ENCODE data around the gene SLC36A3.
"Not testable (repeated sequence)": the region's sequence is repeated elsewhere in the genome, so short reads cannot be mapped to it uniquely, and the experiment has no call there.

The SLC36A3 gene

DNA sequence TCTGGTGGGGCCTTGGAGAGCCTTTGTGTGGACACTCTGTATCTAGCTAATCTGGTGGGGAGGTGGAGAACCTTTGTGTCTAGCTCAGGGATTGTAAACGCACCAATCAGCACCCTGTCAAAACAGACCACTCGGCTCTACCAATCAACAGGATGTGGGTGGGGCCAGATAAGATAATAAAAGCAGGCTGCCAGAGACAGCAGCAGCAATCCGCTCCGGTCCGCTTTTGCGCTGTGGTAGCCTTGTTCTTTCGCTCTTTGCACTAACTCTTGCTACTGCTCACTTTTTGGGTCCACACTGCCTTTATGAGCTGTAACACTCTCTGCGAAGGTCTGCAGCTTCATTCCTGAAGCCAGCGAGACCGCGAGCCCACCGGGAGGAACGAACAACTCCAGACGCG is 6.3 kb upstream of the SLC36A3 start:
- H3K36me3 ChIP-seq (ENCODE audit: control insufficient read depth in 5 of 5, insufficient read depth in 5 of 5, low read length in 5 of 5); H3K27me3 ChIP-seq (ENCODE audit: control insufficient read depth in 5 of 5, insufficient read depth in 4 of 5, low read length in 5 of 5): not testable (repeated sequence)

DNA sequence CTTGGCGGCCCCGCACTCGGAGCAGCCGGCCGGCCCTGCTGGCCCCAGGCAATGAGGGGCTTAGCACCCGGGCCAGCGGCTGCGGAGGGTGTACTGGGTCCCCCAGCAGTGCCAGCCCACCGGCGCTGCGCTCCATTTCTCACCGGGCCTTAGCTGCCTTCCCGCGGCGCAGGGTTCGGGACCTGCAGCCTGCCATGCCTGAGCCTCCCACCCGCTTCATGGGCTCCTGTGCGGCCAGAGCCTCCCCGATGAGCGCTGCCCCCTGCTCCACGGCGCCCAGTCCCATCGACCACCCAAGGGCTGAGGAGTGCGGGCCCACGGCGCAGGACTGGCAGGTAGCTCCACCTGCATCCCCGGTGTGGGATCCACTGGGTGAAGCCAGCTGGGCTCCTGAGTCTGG is 5.7 kb upstream of the SLC36A3 start:
- H3K36me3 ChIP-seq (ENCODE audit: control insufficient read depth in 5 of 5, insufficient read depth in 5 of 5, low read length in 5 of 5); H3K4me1 ChIP-seq (ENCODE audit: control insufficient read depth in 5 of 5, insufficient read depth in 5 of 5, low read length in 5 of 5); H3K27me3 ChIP-seq (ENCODE audit: control insufficient read depth in 5 of 5, insufficient read depth in 4 of 5, low read length in 5 of 5); H3K4me3 ChIP-seq (ENCODE audit: low read depth in 1 of 5, low read length in 5 of 5); H3K27ac ChIP-seq (ENCODE audit: low read depth, low read length); H3K9me3 ChIP-seq (ENCODE audit: control insufficient read depth in 5 of 5, low read length in 5 of 5); H3K9ac ChIP-seq (ENCODE audit: low read length in 5 of 5): not testable (repeated sequence)

More for the DNA sequence above, 6.3 kb upstream of the SLC36A3 start:
- not testable (repeated sequence) for H3K9me3 ChIP-seq (ENCODE audit: control insufficient read depth in 5 of 5, low read length in 5 of 5); H3K4me3 ChIP-seq (ENCODE audit: low read depth in 1 of 5, low read length in 5 of 5); H3K27ac ChIP-seq (ENCODE audit: low read depth, low read length); H3K9ac ChIP-seq (ENCODE audit: low read length in 5 of 5); H3K4me1 ChIP-seq (ENCODE audit: control insufficient read depth in 5 of 5, insufficient read depth in 5 of 5, low read length in 5 of 5)

DNA sequence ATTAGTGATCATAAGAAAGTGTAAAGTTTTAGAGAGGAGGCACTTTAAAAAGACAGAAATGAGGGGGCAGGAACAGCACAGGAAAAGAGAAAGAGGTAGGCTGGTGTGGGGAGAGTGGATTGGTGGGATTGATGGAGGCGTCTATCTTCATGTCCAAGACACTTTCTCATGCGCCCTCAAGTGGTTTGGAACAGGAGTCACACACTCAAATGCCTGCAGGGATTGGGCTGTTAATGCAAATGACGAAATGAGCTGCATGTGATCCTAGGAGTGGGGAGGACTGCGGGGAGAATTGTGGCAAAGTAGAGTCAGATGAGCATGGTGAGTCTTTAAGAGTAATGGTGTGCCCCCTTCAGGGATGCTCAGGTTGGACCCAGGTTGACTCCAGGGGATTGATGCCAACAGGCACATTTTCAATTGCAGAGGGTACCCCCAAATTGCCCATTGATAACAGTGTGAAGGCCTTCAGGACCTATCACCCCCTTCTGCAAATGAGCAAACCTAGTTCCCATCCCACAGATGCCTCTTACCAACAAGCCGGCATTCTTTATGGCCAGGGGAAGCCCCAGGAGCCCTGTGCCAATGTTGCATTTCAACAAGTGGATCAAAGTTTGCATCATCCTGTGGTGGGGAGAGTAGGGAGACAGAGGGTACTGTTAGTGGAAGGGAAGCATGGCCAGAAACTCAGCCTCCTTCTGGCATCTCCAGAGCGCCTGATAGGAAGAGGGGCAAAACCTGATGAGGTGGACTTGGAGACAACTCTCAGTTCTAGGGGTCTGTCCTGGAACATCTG is 5.3 kb downstream of the SLC36A3 start:
- Histone ChIP-seq H3K27ac (ENCODE audit: low read depth, low read length) (no peak overlapping the region), H3K27me3 (ENCODE audit: control insufficient read depth in 5 of 5, insufficient read depth in 4 of 5, low read length in 5 of 5) (peaks cover 0 to 3% (median 0%) of the 10 kb centered on the region in 5 donors), H3K4me3 (ENCODE audit: low read depth in 1 of 5, low read length in 5 of 5) (no peak overlapping the region), H3K4me1 (ENCODE audit: control insufficient read depth in 5 of 5, insufficient read depth in 5 of 5, low read length in 5 of 5) (peaks cover 2 to 14% (median 11%) of the 10 kb centered on the region in 5 donors), H3K36me3 (ENCODE audit: control insufficient read depth in 5 of 5, insufficient read depth in 5 of 5, low read length in 5 of 5) (no peaks in the 10 kb centered on the region), H3K9me3 (ENCODE audit: control insufficient read depth in 5 of 5, low read length in 5 of 5) (no peaks in the 10 kb centered on the region), H3K9ac (ENCODE audit: low read length in 5 of 5) (no peak overlapping the region)

DNA sequence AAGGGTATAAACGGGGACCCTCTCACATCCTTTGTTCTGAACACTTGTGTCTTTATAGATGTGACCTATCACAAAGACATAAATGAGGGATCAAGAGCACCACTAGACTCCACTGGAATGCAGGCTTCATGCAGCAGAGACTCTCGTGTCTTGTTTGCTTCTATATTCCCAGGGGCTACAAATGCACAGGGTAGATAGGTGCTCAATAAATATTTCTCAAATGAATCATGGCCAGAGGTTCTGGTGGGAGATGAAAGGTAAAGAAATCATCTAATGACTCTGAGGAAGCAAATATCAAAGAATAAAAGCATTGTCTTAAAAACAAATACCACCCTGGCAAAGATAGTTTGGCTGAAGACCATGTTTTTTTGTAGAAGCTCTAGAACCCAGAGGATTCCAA is 6.6 kb downstream of the SLC36A3 start:
- Histone ChIP-seq H3K27ac (ENCODE audit: low read depth, low read length) (no peak overlapping the region), H3K36me3 (ENCODE audit: control insufficient read depth in 5 of 5, insufficient read depth in 5 of 5, low read length in 5 of 5) (no peaks in the 10 kb centered on the region), H3K4me1 (ENCODE audit: control insufficient read depth in 5 of 5, insufficient read depth in 5 of 5, low read length in 5 of 5) (peaks cover 2 to 14% (median 11%) of the 10 kb centered on the region in 5 donors), H3K9ac (ENCODE audit: low read length in 5 of 5) (no peak overlapping the region), H3K9me3 (ENCODE audit: control insufficient read depth in 5 of 5, low read length in 5 of 5) (no peaks in the 10 kb centered on the region), H3K4me3 (ENCODE audit: low read depth in 1 of 5, low read length in 5 of 5) (no peak overlapping the region), H3K27me3 (ENCODE audit: control insufficient read depth in 5 of 5, insufficient read depth in 4 of 5, low read length in 5 of 5) (peaks cover 0 to 3% (median 0%) of the 10 kb centered on the region in 5 donors)

DNA sequence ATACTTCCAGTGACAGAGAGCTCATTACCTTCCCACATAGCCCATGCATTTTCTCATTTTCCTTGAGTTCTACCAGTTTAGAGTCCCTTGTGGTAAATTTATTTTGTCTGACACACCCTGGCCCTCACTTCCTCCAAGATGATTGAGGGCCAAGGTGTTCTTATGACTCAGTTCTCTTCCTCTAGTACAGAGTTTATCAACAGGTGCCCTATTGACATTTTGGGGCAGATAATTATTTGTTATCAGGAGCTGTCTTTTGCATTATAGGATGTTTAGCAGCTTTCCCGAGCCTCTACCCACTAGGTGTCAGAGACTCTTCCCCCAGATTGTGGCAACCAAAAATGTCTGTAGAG is 7.1 kb downstream of the SLC36A3 start:
- Histone ChIP-seq H3K9me3 (ENCODE audit: control insufficient read depth in 5 of 5, low read length in 5 of 5) (no peaks in the 10 kb centered on the region), H3K36me3 (ENCODE audit: control insufficient read depth in 5 of 5, insufficient read depth in 5 of 5, low read length in 5 of 5) (no peaks in the 10 kb centered on the region), H3K27me3 (ENCODE audit: control insufficient read depth in 5 of 5, insufficient read depth in 4 of 5, low read length in 5 of 5) (peaks cover 0 to 3% (median 0%) of the 10 kb centered on the region in 5 donors), H3K4me1 (ENCODE audit: control insufficient read depth in 5 of 5, insufficient read depth in 5 of 5, low read length in 5 of 5) (peaks cover 2 to 14% (median 11%) of the 10 kb centered on the region in 5 donors), H3K4me3 (ENCODE audit: low read depth in 1 of 5, low read length in 5 of 5) (no peak overlapping the region), H3K9ac (ENCODE audit: low read length in 5 of 5) (no peak overlapping the region), H3K27ac (ENCODE audit: low read depth, low read length) (no peak overlapping the region)

DNA sequence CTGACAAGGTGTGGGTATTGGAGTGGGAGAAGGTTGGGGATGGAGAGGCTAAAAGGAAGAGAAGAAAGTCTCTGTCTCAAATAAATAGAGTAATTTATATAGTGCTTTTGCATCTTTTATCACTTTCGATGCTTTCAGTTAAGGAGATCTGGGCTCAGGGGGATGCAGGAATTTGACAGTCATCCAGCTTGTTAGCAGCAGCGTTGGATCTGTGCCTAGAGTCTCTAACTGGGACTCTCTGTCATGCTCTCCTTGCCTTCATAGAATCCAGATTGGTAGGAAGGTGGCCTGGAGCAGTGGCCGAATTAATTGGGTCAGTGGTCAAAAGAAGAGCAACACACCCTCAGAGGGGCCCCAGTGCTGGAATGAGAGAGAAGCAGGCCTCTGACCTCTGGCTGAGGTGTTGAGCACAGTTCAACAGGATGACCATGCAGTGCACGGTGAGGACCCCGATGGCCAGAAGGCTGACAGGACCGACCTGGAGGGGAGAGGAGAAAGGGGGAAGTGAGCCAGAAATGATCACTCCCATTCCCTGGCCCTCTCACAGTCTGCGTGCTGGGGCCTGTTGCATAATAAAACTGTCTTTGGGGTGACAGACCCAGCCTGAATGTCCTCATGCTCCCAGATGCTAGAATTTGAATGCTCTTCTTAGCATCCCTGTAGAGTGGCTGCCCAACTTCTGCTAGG is 7.6 kb downstream of the SLC36A3 start:
- H3K9me3 ChIP-seq (ENCODE audit: control insufficient read depth in 5 of 5, low read length in 5 of 5) = peaks cover 0 to 4% (median 0%) of the 10 kb centered on the region in 5 donors
- H3K4me3 ChIP-seq (ENCODE audit: low read depth in 1 of 5, low read length in 5 of 5) = no peak overlapping the region
- H3K27me3 ChIP-seq (ENCODE audit: control insufficient read depth in 5 of 5, insufficient read depth in 4 of 5, low read length in 5 of 5) = peaks cover 0 to 3% (median 0%) of the 10 kb centered on the region in 5 donors
- no peaks in the 10 kb centered on the region for H3K36me3 ChIP-seq (ENCODE audit: control insufficient read depth in 5 of 5, insufficient read depth in 5 of 5, low read length in 5 of 5)
- H3K27ac ChIP-seq (ENCODE audit: low read depth, low read length) = no peak overlapping the region
- H3K9ac ChIP-seq (ENCODE audit: low read length in 5 of 5) = no peak overlapping the region
- peaks cover 2 to 14% (median 11%) of the 10 kb centered on the region in 5 donors for H3K4me1 ChIP-seq (ENCODE audit: control insufficient read depth in 5 of 5, insufficient read depth in 5 of 5, low read length in 5 of 5)

DNA sequence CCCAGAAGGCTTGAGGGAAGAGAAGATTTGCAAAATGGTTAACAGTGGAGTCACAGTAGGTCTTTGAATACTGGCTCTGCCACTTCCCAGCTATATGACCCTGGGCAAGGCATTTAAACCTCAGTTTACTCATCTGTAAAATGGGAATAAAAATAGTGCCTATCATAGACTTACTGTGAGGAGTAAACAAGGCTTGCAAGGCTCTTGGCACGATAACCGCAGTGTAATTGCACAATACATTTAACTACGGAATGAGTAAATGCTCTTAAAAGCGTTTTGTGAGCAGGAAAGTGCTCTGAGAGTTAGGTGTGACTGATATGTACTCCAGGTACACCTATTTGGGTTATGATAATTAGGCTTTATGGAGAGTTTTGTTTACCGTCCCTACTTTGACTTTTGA is 8.4 kb downstream of the SLC36A3 start:
- no peak overlapping the region for H3K4me3 ChIP-seq (ENCODE audit: low read depth in 1 of 5, low read length in 5 of 5)
- H3K9ac ChIP-seq (ENCODE audit: low read length in 5 of 5) = no peak overlapping the region
- H3K4me1 ChIP-seq (ENCODE audit: control insufficient read depth in 5 of 5, insufficient read depth in 5 of 5, low read length in 5 of 5) = peaks cover 2 to 14% (median 11%) of the 10 kb centered on the region in 5 donors
- H3K9me3 ChIP-seq (ENCODE audit: control insufficient read depth in 5 of 5, low read length in 5 of 5) = peaks cover 0 to 4% (median 0%) of the 10 kb centered on the region in 5 donors
- H3K36me3 ChIP-seq (ENCODE audit: control insufficient read depth in 5 of 5, insufficient read depth in 5 of 5, low read length in 5 of 5) = no peaks in the 10 kb centered on the region
- no peak overlapping the region for H3K27ac ChIP-seq (ENCODE audit: low read depth, low read length)
- peaks cover 0 to 3% (median 0%) of the 10 kb centered on the region in 5 donors for H3K27me3 ChIP-seq (ENCODE audit: control insufficient read depth in 5 of 5, insufficient read depth in 4 of 5, low read length in 5 of 5)

DNA sequence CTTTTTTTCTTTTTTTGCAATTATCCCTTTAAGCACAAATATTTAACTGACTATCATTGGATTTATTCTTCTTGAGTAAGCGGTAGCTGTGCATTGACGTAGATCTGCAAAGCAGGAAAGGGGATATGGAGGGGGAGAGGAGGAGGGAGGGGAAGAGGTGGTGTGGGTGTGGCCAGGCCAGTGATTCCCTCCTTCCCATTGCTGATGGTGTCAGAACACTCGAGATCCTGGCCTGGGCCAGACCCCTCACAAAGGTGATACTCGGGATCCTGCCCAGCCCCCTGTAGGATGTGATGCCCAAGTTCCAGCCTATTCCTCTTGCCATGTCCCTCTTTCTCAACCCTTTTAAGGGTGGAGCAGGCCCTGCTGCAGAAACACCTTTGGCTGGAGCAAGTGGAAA is 9.9 kb downstream of the SLC36A3 start:
- no peak overlapping the region for H3K4me3 ChIP-seq (ENCODE audit: low read depth in 1 of 5, low read length in 5 of 5)
- H3K9me3 ChIP-seq (ENCODE audit: control insufficient read depth in 5 of 5, low read length in 5 of 5) = peaks cover 0 to 4% (median 0%) of the 10 kb centered on the region in 5 donors
- H3K27ac ChIP-seq (ENCODE audit: low read depth, low read length) = no peak overlapping the region
- no peak overlapping the region for H3K9ac ChIP-seq (ENCODE audit: low read length in 5 of 5)
- H3K27me3 ChIP-seq (ENCODE audit: control insufficient read depth in 5 of 5, insufficient read depth in 4 of 5, low read length in 5 of 5) = no peaks in the 10 kb centered on the region
- H3K4me1 ChIP-seq (ENCODE audit: control insufficient read depth in 5 of 5, insufficient read depth in 5 of 5, low read length in 5 of 5) = peaks cover 2 to 14% (median 11%) of the 10 kb centered on the region in 5 donors
- H3K36me3 ChIP-seq (ENCODE audit: control insufficient read depth in 5 of 5, insufficient read depth in 5 of 5, low read length in 5 of 5) = no peaks in the 10 kb centered on the region

DNA sequence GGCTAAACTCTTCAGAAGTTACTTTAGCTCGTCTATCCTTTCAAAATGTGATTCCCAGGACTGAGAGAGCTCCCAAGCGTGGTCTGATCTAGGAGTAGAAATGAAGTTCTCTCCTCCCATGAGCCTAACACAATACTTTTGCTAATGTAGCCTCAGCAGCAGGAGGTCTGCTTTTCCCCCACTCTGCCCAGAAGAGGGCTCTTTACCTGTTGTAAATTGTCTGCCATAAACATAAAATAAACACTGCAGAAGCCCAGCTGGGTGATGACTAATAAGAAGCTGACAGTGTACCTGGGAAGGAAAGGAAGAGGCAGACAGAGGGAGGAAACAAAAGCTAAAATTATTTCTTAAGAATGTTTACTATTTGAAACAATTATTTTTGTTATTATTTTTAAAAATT is 15.4 kb downstream of the SLC36A3 start:
- H3K36me3 ChIP-seq (ENCODE audit: control insufficient read depth in 5 of 5, insufficient read depth in 5 of 5, low read length in 5 of 5) = no peaks in the 10 kb centered on the region
- no peak overlapping the region for H3K9ac ChIP-seq (ENCODE audit: low read length in 5 of 5)
- no peak overlapping the region for H3K27ac ChIP-seq (ENCODE audit: low read depth, low read length)
- no peak overlapping the region for H3K4me3 ChIP-seq (ENCODE audit: low read depth in 1 of 5, low read length in 5 of 5)
- no peaks in the 10 kb centered on the region for H3K27me3 ChIP-seq (ENCODE audit: control insufficient read depth in 5 of 5, insufficient read depth in 4 of 5, low read length in 5 of 5)
- H3K9me3 ChIP-seq (ENCODE audit: control insufficient read depth in 5 of 5, low read length in 5 of 5) = peaks cover 0 to 4% (median 0%) of the 10 kb centered on the region in 5 donors
- no peaks in the 10 kb centered on the region for H3K4me1 ChIP-seq (ENCODE audit: control insufficient read depth in 5 of 5, insufficient read depth in 5 of 5, low read length in 5 of 5)

DNA sequence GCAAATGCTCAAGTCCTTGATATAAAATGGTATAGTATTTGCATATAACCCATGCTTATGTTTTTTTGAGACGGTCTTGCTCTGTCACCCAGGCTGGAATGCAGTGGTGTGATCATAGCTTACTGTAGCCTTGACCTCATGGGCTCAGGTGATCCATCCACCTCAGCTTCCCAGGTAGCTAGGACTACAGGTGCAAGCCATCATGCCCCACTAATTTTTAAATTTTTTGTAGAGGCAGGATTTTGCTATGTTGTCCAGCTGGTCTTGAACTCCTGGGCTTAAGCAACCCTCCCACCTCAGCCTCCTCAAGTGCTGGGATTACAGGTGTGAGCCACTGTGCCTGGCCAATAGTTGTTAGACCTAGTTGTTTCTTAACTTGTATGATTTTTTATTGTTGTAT is 17.3 kb downstream of the SLC36A3 start:
- Histone ChIP-seq H3K27me3 (ENCODE audit: control insufficient read depth in 5 of 5, insufficient read depth in 4 of 5, low read length in 5 of 5) (no peaks in the 10 kb centered on the region), H3K9me3 (ENCODE audit: control insufficient read depth in 5 of 5, low read length in 5 of 5) (peaks cover 0 to 2% (median 0%) of the 10 kb centered on the region in 5 donors), H3K9ac (ENCODE audit: low read length in 5 of 5) (no peak overlapping the region), H3K4me1 (ENCODE audit: control insufficient read depth in 5 of 5, insufficient read depth in 5 of 5, low read length in 5 of 5) (no peaks in the 10 kb centered on the region), H3K4me3 (ENCODE audit: low read depth in 1 of 5, low read length in 5 of 5) (no peak overlapping the region), H3K36me3 (ENCODE audit: control insufficient read depth in 5 of 5, insufficient read depth in 5 of 5, low read length in 5 of 5) (no peaks in the 10 kb centered on the region), H3K27ac (ENCODE audit: low read depth, low read length) (no peak overlapping the region)
